A673 (cell line): ENCODE data around the gene NAP1L5. TPM values are rescaled to one million over a fixed set of nuclear protein-coding genes. Genes with fewer than 3 reads are reported as not detected.
A peak's percentile ranks its signal among the peaks of the same experiment; 100 is the strongest.

Experiments
- BruUV-seq: library from RNA; stranded (reverse); fragments of 400-500 nt; replicated peaks from 2 replicates; lab custom pipeline; 2021; lab: Mats Ljungman, UMichigan
- CTCF ChIA-PET: fragments of 300-600 bp; sonication (Branson Sonifier 250); formaldehyde crosslinking; loops from one replicate; lab custom pipeline; 2022; ENCODE audit warnings: antibody characterized with exemption; lab: Charles Lee
- POLR2A ChIA-PET: fragments of 300-600 bp; sonication (Branson Sonifier 250); formaldehyde crosslinking; loops from one replicate; lab custom pipeline; 2022; ENCODE audit warnings: antibody characterized with exemption; ENCODE audit not compliant: low non-redundant PET; lab: Charles Lee
- DNase-seq: peaks from one replicate; pipeline ENCODE4 v3.0.0-alpha.2; 2015; ENCODE audit warnings: low spot score
- H3K27ac ChIP-seq: fragments of 200-600 bp; sonication (generic); 2 replicates; pipeline ENCODE4 v1.5.1; 2016; ENCODE audit warnings: mixed run types, low read depth, mild to moderate bottlenecking, mixed read lengths, antibody characterized with exemption, low read length; ENCODE audit not compliant: poor library complexity, severe bottlenecking
- H3K27me3 ChIP-seq: fragments of 200-600 bp; sonication (generic); replicated peaks from 2 replicates; pipeline ENCODE4 v1.6.1; 2017; ENCODE audit warnings: mixed run types, low read depth, mild to moderate bottlenecking, mixed read lengths, antibody characterized with exemption, low read length; ENCODE audit not compliant: insufficient read depth, poor library complexity
- H3K36me3 ChIP-seq: fragments of 200-600 bp; sonication (generic); 2 replicates; pipeline ENCODE4 v1.6.1; 2016; ENCODE audit warnings: mixed run types, mild to moderate bottlenecking, mixed read lengths, antibody characterized with exemption, low read length; ENCODE audit not compliant: insufficient read depth, poor library complexity, severe bottlenecking
- H3K4me1 ChIP-seq: fragments of 200-600 bp; sonication (generic); 2 replicates; pipeline ENCODE4 v1.6.1; 2017; ENCODE audit warnings: mixed run types, mild to moderate bottlenecking, mixed read lengths, antibody characterized with exemption, low read length; ENCODE audit not compliant: insufficient read depth, poor library complexity, severe bottlenecking
- H3K4me3 ChIP-seq: fragments of 200-600 bp; sonication (generic); 2 replicates; pipeline ENCODE4 v1.5.1; 2016; ENCODE audit warnings: low read depth, mixed run types, mild to moderate bottlenecking, mixed read lengths, low read length; ENCODE audit not compliant: poor library complexity, severe bottlenecking
- H3K9me3 ChIP-seq: fragments of 200-600 bp; sonication (generic); 2 replicates; pipeline ENCODE4 v1.6.1; 2016; ENCODE audit warnings: mixed run types, low read depth, mild to moderate bottlenecking, mixed read lengths, antibody characterized with exemption, low read length; ENCODE audit not compliant: poor library complexity, severe bottlenecking
- CTCF ChIP-seq: fragments of 300-800, 200-600 bp; sonication (generic); conservative IDR thresholded peaks from 2 replicates; pipeline ENCODE4 v1.5.1; 2017; ENCODE audit warnings: low read depth, mild to moderate bottlenecking, antibody characterized with exemption, low read length, moderate library complexity, mixed read lengths
- EZH2 ChIP-seq: fragments of 200-600 bp; sonication (generic); IDR thresholded peaks from 2 replicates; pipeline ENCODE4 v1.6.1; 2017; ENCODE audit warnings: borderline replicate concordance, low read depth, mild to moderate bottlenecking, mixed read lengths, antibody characterized with exemption, low read length; ENCODE audit not compliant: poor library complexity, severe bottlenecking
- intact Hi-C: fragments of 100-400 bp; cut with micrococcal nuclease; formaldehyde crosslinking; loops from one replicate; pipeline ENCODE4 v1.10.0; 2022; ENCODE audit not compliant: unreplicated experiment
- total RNA-seq: library from RNA; stranded (reverse); gene quantifications from 2 replicates; pipeline ENCODE4 v1.2.3, GENCODE V29; 2021

The NAP1L5 gene
- total RNA-seq, 1 experiment from 2014 or later: not detected

GRCh38 chr4:88718098-88718497 is 20.5 kb upstream of the NAP1L5 start:
- Histone ChIP-seq H3K4me1 (peaks cover 11% of the 10 kb centered on the region), H3K36me3 (no peaks in the 10 kb centered on the region), H3K27me3 (no peaks in the 10 kb centered on the region), H3K9me3 (no peaks in the 10 kb centered on the region), H3K27ac (no peak overlapping the region), H3K4me3 (no peak overlapping the region)
- ChIA-PET CTCF (no interaction called here), POLR2A (no interaction called here)
- intact Hi-C loops: no loop called here
- no peak for DNase-seq
- BruUV-seq: no TSS peak
- TF ChIP-seq EZH2: no peak

GRCh38 chr4:88713782-88714181 is 16.2 kb upstream of the NAP1L5 start:
- no peaks in the 10 kb centered on the region for H3K9me3 ChIP-seq
- no peak for TF ChIP-seq EZH2
- TF ChIP-seq CTCF: no peak
- ChIA-PET CTCF (no interaction called here), POLR2A (no interaction called here)
- no TSS peak for BruUV-seq
- no peak overlapping the region for H3K27ac ChIP-seq
- H3K4me3 ChIP-seq: no peak overlapping the region
- intact Hi-C loops: no loop called here
- H3K36me3 ChIP-seq: no peaks in the 10 kb centered on the region
- H3K27me3 ChIP-seq: no peaks in the 10 kb centered on the region
- no peaks in the 10 kb centered on the region for H3K4me1 ChIP-seq
- DNase-seq: no peak

- intact Hi-C loops: no loop called here
- ChIA-PET CTCF (no interaction called here), POLR2A (no interaction called here)
- no peaks in the 10 kb centered on the region for H3K36me3 ChIP-seq
- no peak overlapping the region for H3K27ac ChIP-seq
- H3K9me3 ChIP-seq: no peaks in the 10 kb centered on the region
- TF ChIP-seq CTCF (no peak), EZH2 (no peak)
- no peaks in the 10 kb centered on the region for H3K27me3 ChIP-seq
- DNase-seq: no peak
- no peak overlapping the region for H3K4me3 ChIP-seq
- no TSS peak for BruUV-seq
- peaks cover 3% of the 10 kb centered on the region for H3K4me1 ChIP-seq
Measured at GRCh38 chr4:88709989-88710388, 12.4 kb upstream of the NAP1L5 start.

GRCh38 chr4:88706574-88706973 is 8.9 kb upstream of the NAP1L5 start:
- intact Hi-C loops: loop anchor here (2.0 kb wide), 2 partner anchors 84 to 318 kb away; no protein-coding TSS in a partner anchor
- no peaks in the 10 kb centered on the region for H3K27me3 ChIP-seq
- no peak overlapping the region for H3K27ac ChIP-seq
- BruUV-seq: no TSS peak
- ChIA-PET POLR2A (no interaction called here), CTCF (interaction anchor here (0.7 to 2.0 kb wide), 3 partner anchors 14 to 164 kb away, joined by 3 to 7 read pairs (median 4); no protein-coding TSS in a partner anchor)
- no peaks in the 10 kb centered on the region for H3K9me3 ChIP-seq
- peak; percentile 69 for DNase-seq
- H3K4me1 ChIP-seq: peaks cover 3% of the 10 kb centered on the region
- no peak overlapping the region for H3K4me3 ChIP-seq
- TF ChIP-seq CTCF: peak; percentile 59
- TF ChIP-seq EZH2: no peak
- H3K36me3 ChIP-seq: no peaks in the 10 kb centered on the region
